Caco-2 (cell line): ENCODE results near the gene BRSK1. TPM values are rescaled to one million over a fixed set of nuclear protein-coding genes. Genes with fewer than 3 reads are reported as not detected.
A peak's percentile ranks its signal among the peaks of the same experiment; 100 is the strongest.

ENCODE experiments used
- BruUV-seq: library from RNA; stranded (reverse); fragments of 400-500 nt; replicated peaks from 2 replicates; lab custom pipeline; 2021; lab: Mats Ljungman, UMichigan
- CTCF ChIA-PET: fragments of 300-600 bp; sonication (Branson Sonifier 250); formaldehyde crosslinking; loops from one replicate; lab custom pipeline; 2022; ENCODE audit warnings: antibody characterized with exemption; lab: Charles Lee
- POLR2A ChIA-PET: fragments of 300-600 bp; sonication (Branson Sonifier 250); formaldehyde crosslinking; loops from one replicate; lab custom pipeline; 2022; ENCODE audit warnings: antibody characterized with exemption; lab: Charles Lee
- DNase-seq, 2 experiments: peaks; one replicate each; pipeline versions ENCODE4 v3.0.0 to v3.0.0-alpha.2; 2020 to 2022
- H3K27me3 ChIP-seq: replicated peaks from 2 replicates; pipeline ENCODE4 v1.6.0; 2011; ENCODE audit warnings: low read length; ENCODE audit not compliant: control insufficient read depth, insufficient read depth
- H3K36me3 ChIP-seq: 2 replicates; pipeline ENCODE4 v1.5.1; 2011; ENCODE audit warnings: low read length; ENCODE audit not compliant: control insufficient read depth, insufficient read depth
- H3K4me1 ChIP-seq: fragments of 250-450 bp; sonication (Bioruptor Pico); 2 replicates; pipeline ENCODE4 v1.5.1; 2020; ENCODE audit warnings: mild to moderate bottlenecking
- H3K4me3 ChIP-seq: 2 replicates; pipeline ENCODE4 v1.5.1; 2011; ENCODE audit warnings: low read depth, mild to moderate bottlenecking, control low read depth, low read length
- H3K9me3 ChIP-seq: fragments of 250-450 bp; sonication (Bioruptor Pico); 2 replicates; pipeline ENCODE4 v1.5.1; 2020; ENCODE audit warnings: mild to moderate bottlenecking, moderate library complexity
- H3K27ac Mint-ChIP-seq: one replicate; pipeline ENCODE4 v1.8.0; 2022; ENCODE audit warnings: mixed read lengths; ENCODE audit not compliant: unreplicated experiment
- H3K27me3 Mint-ChIP-seq: one replicate; pipeline ENCODE4 v1.8.0; 2022; ENCODE audit warnings: mixed read lengths; ENCODE audit not compliant: insufficient read depth, unreplicated experiment
- H3K36me3 Mint-ChIP-seq: one replicate; pipeline ENCODE4 v1.8.0; 2022; ENCODE audit warnings: mild to moderate bottlenecking, mixed read lengths; ENCODE audit not compliant: insufficient read depth, unreplicated experiment
- H3K4me1 Mint-ChIP-seq: one replicate; pipeline ENCODE4 v1.8.0; 2022; ENCODE audit warnings: low read depth, mixed read lengths; ENCODE audit not compliant: unreplicated experiment
- H3K4me3 Mint-ChIP-seq: one replicate; pipeline ENCODE4 v1.8.0; 2022; ENCODE audit warnings: mild to moderate bottlenecking, moderate library complexity, mixed read lengths; ENCODE audit not compliant: unreplicated experiment
- H3K9me3 Mint-ChIP-seq: one replicate; pipeline ENCODE4 v1.8.0; 2022; ENCODE audit warnings: mixed read lengths; ENCODE audit not compliant: unreplicated experiment
- CTCF ChIP-seq, 2 experiments: fragments of 200-600 bp in 1 of 2; IDR thresholded peaks; 1 replicate in 1 of 2; 2 replicates in 1 of 2; pipeline versions ENCODE4 v1.5.1 to v1.8.0; 2011 to 2022; ENCODE audit warnings: antibody characterized with exemption in 1 of 2, control low read depth in 1 of 2, inconsistent platforms in 1 of 2, low read depth in 1 of 2, low read length in 1 of 2, mild to moderate bottlenecking in 1 of 2, moderate library complexity in 1 of 2; ENCODE audit not compliant: insufficient read depth in 1 of 2, severe bottlenecking in 1 of 2, unreplicated experiment in 1 of 2
- intact Hi-C: fragments of 100-400 bp; cut with micrococcal nuclease; formaldehyde crosslinking; loops from one replicate; pipeline ENCODE4 v1.10.0; 2022; ENCODE audit not compliant: unreplicated experiment
- total RNA-seq: library from RNA; stranded (reverse); gene quantifications from 2 replicates; pipeline ENCODE4 v1.2.3, GENCODE V29; 2022

The BRSK1 gene
- total RNA-seq, 1 experiment from 2014 or later: 28.6 TPM

GRCh38 chr19:55315956-55316525, 32.2 kb downstream of the BRSK1 start:
- no peaks in the 10 kb centered on the region; the same call in 1 of the 2 replicates for H3K36me3 ChIP-seq
- ChIA-PET POLR2A (no interaction called here), CTCF (no interaction called here)
- intact Hi-C loops: no loop called here
- H3K27me3 ChIP-seq: no peaks in the 10 kb centered on the region
- H3K36me3 Mint-ChIP-seq: peaks cover 6% of the 10 kb centered on the region
- no peak overlapping the region for H3K4me3 Mint-ChIP-seq
- BruUV-seq: no TSS peak
- no peak for TF ChIP-seq CTCF (IDR thresholded peaks at IDR 0.05; ENCODE audit: insufficient read depth in 1 of 2, low read depth in 1 of 2, low read length in 1 of 2, severe bottlenecking in 1 of 2, unreplicated experiment in 1 of 2)
- no peak overlapping the region for H3K27ac Mint-ChIP-seq
- no peaks in the 10 kb centered on the region for H3K9me3 ChIP-seq
- peaks cover 3% of the 10 kb centered on the region for H3K4me1 ChIP-seq
- H3K27me3 Mint-ChIP-seq: no peaks in the 10 kb centered on the region
- no peak for DNase-seq
- H3K9me3 Mint-ChIP-seq: no peaks in the 10 kb centered on the region
- no peak overlapping the region for H3K4me3 ChIP-seq
- peaks cover 9% of the 10 kb centered on the region for H3K4me1 Mint-ChIP-seq

GRCh38 chr19:55316646-55317045, 32.8 kb downstream of the BRSK1 start:
- H3K4me1 ChIP-seq: peaks cover 9% of the 10 kb centered on the region
- no peaks in the 10 kb centered on the region for H3K9me3 Mint-ChIP-seq
- BruUV-seq: no TSS peak
- H3K27me3 ChIP-seq: no peaks in the 10 kb centered on the region
- no peaks in the 10 kb centered on the region for H3K27me3 Mint-ChIP-seq
- no peak overlapping the region for H3K4me3 ChIP-seq
- H3K4me1 Mint-ChIP-seq: peaks cover 15% of the 10 kb centered on the region
- TF ChIP-seq CTCF (IDR thresholded peaks at IDR 0.05; ENCODE audit: insufficient read depth in 1 of 2, low read depth in 1 of 2, low read length in 1 of 2, severe bottlenecking in 1 of 2, unreplicated experiment in 1 of 2): no peak
- ChIA-PET POLR2A (no interaction called here), CTCF (no interaction called here)
- peaks cover 6% of the 10 kb centered on the region for H3K36me3 Mint-ChIP-seq
- no peak for DNase-seq
- no peak overlapping the region for H3K4me3 Mint-ChIP-seq
- no peaks in the 10 kb centered on the region for H3K9me3 ChIP-seq
- intact Hi-C loops: no loop called here
- H3K27ac Mint-ChIP-seq: no peak overlapping the region
- no peaks in the 10 kb centered on the region; the same call in 1 of the 2 replicates for H3K36me3 ChIP-seq

GRCh38 chr19:55319785-55320184, 36.0 kb downstream of the BRSK1 start:
- no peak for TF ChIP-seq CTCF (IDR thresholded peaks at IDR 0.05; ENCODE audit: insufficient read depth in 1 of 2, low read depth in 1 of 2, low read length in 1 of 2, severe bottlenecking in 1 of 2, unreplicated experiment in 1 of 2)
- H3K4me3 ChIP-seq: no peak overlapping the region
- H3K4me3 Mint-ChIP-seq: no peak overlapping the region
- peak; percentile 47 to 58 for DNase-seq
- ChIA-PET CTCF (interaction anchor here (3.6 kb wide), 1 partner anchor 19 kb away, joined by 20 read pairs; the partner anchor contains the start of gene KMT5C), POLR2A (no interaction called here)
- H3K9me3 Mint-ChIP-seq: no peaks in the 10 kb centered on the region
- H3K9me3 ChIP-seq: no peaks in the 10 kb centered on the region
- BruUV-seq: no TSS peak
- H3K27ac Mint-ChIP-seq: no peak overlapping the region
- peaks cover 25% of the 10 kb centered on the region for H3K4me1 ChIP-seq
- no peaks in the 10 kb centered on the region for H3K27me3 ChIP-seq
- intact Hi-C loops: no loop called here
- H3K36me3 Mint-ChIP-seq: peaks cover 6% of the 10 kb centered on the region
- H3K36me3 ChIP-seq: no peaks in the 10 kb centered on the region; the same call in 1 of the 2 replicates
- no peaks in the 10 kb centered on the region for H3K27me3 Mint-ChIP-seq
- peaks cover 23% of the 10 kb centered on the region for H3K4me1 Mint-ChIP-seq
